SK-N-SH treated with all-trans-retinoic acid at 6 μM for 48 hours (cell line): Measurements from ENCODE around the gene LHFPL2.

Source experiments
- ATAC-seq: fragments of 200-7000 bp; cut with Tn5 transposase; 3 replicates; pipeline ENCODE4 v1.9.1; 2020; ENCODE audit warnings: mild to moderate bottlenecking, moderate library complexity
- ARNTL ChIP-seq: fragments of 450-650 bp; formaldehyde crosslinking; IDR thresholded peaks from 2 replicates; pipeline ENCODE4 v1.5.0; 2020; ENCODE audit warnings: low read depth, mild to moderate bottlenecking, moderate library complexity, borderline replicate concordance
- BACH2 ChIP-seq: fragments of 250-450 bp; sonication (Bioruptor Pico); IDR thresholded peaks from 2 replicates; pipeline ENCODE4 v1.9.0; 2021; ENCODE audit warnings: mild to moderate bottlenecking, borderline replicate concordance
- CSDC2 ChIP-seq: fragments of 250-450 bp; sonication (Bioruptor Pico); IDR thresholded peaks from 2 replicates; pipeline ENCODE4 v1.5.0; 2020; ENCODE audit warnings: mild to moderate bottlenecking, moderate library complexity
- ESRRG ChIP-seq: fragments of 250-450 bp; sonication (Bioruptor Pico); IDR thresholded peaks from 2 replicates; pipeline ENCODE4 v1.6.1; 2021; ENCODE audit warnings: mild to moderate bottlenecking
- GLIS3 ChIP-seq: fragments of 250-450 bp; sonication (Bioruptor Pico); IDR thresholded peaks from 2 replicates; pipeline ENCODE4 v1.5.0; 2020; ENCODE audit warnings: mild to moderate bottlenecking, moderate library complexity
- ISL1 ChIP-seq: fragments of 250-450 bp; sonication (Bioruptor Pico); IDR thresholded peaks from 2 replicates; pipeline ENCODE4 v2.1.2; 2022; ENCODE audit warnings: mild to moderate bottlenecking, moderate library complexity
- OSR1 ChIP-seq: fragments of 250-450 bp; sonication (Bioruptor Pico); IDR thresholded peaks from 2 replicates; pipeline ENCODE4 v1.8.0; 2022; ENCODE audit warnings: moderate library complexity, mild to moderate bottlenecking, inconsistent platforms
- PPARA ChIP-seq: fragments of 250-450 bp; sonication (Bioruptor Pico); IDR thresholded peaks from 2 replicates; pipeline ENCODE4 v1.5.0; 2020; ENCODE audit warnings: mild to moderate bottlenecking, borderline replicate concordance
- TCF4 ChIP-seq: fragments of 250-450 bp; sonication (Bioruptor Pico); IDR thresholded peaks from 2 replicates; pipeline ENCODE4 v1.8.0; 2021; ENCODE audit warnings: mild to moderate bottlenecking, moderate library complexity, borderline replicate concordance
- ZC3H10 ChIP-seq: fragments of 250-450 bp; sonication (Bioruptor Pico); IDR thresholded peaks from 2 replicates; pipeline ENCODE4 v1.5.1; 2021; ENCODE audit warnings: mild to moderate bottlenecking, moderate library complexity
- ZNF565 ChIP-seq: fragments of 450-650 bp; formaldehyde crosslinking; conservative IDR thresholded peaks from 2 replicates; pipeline ENCODE4 v1.5.0; 2020; ENCODE audit warnings: low read depth, mild to moderate bottlenecking, moderate library complexity
- ZNF70 ChIP-seq: fragments of 450-650 bp; formaldehyde crosslinking; IDR thresholded peaks from 2 replicates; pipeline ENCODE4 v1.5.0; 2020; ENCODE audit warnings: mild to moderate bottlenecking, moderate library complexity
- ZNF8 ChIP-seq: fragments of 450-650 bp; formaldehyde crosslinking; IDR thresholded peaks from 2 replicates; pipeline ENCODE4 v1.5.0; 2020; ENCODE audit warnings: mild to moderate bottlenecking, moderate library complexity
- TF ChIP-seq, protein P1 (sequence below): fragments of 250-450 bp; sonication (Bioruptor Pico); IDR thresholded peaks from 2 replicates; pipeline ENCODE4 v1.5.1; 2021; ENCODE audit warnings: mild to moderate bottlenecking, moderate library complexity
- TF ChIP-seq, protein P2 (sequence below): fragments of 250-450 bp; sonication (Bioruptor Pico); IDR thresholded peaks from 2 replicates; pipeline ENCODE4 v1.5.1; 2020; ENCODE audit warnings: low read depth, mild to moderate bottlenecking, moderate library complexity
- TF ChIP-seq, protein P3 (sequence below): fragments of 250-450 bp; sonication (Bioruptor Pico); IDR thresholded peaks from 2 replicates; pipeline ENCODE4 v1.5.0; 2020; ENCODE audit warnings: mild to moderate bottlenecking, moderate library complexity
- TF ChIP-seq, protein P4 (sequence below): fragments of 250-450 bp; sonication (Bioruptor Pico); IDR thresholded peaks from 2 replicates; pipeline ENCODE4 v1.8.0; 2020; ENCODE audit warnings: mild to moderate bottlenecking, moderate library complexity, borderline replicate concordance
- TF ChIP-seq, protein P5 (sequence below): fragments of 250-450 bp; sonication (Bioruptor Pico); IDR thresholded peaks from 2 replicates; pipeline ENCODE4 v1.8.0; 2021; ENCODE audit warnings: low read depth, mild to moderate bottlenecking, moderate library complexity, borderline replicate concordance

LHFPL2 gene

DNA sequence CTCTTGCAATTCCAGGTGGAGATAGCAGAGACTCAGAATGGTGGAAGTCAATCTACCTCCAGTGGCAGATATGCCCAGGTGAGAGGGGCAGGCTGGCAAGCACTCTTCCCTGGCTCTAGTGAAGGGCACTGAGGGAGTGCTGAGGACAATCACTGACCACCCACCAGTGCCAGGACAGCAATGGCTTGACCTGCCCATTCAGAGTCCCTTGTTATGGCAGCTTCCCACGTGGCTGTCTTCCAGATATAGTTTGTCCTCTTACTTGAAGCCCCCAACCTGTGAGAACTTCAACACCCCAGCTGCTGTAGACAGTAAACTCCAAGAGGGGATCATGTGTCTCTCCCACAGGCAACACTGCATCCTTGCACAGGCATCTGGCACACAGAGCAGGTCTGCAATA lies 104.7 kb downstream of the LHFPL2 start:
- ATAC-seq, result no peak
- no peak for TF ChIP-seq BACH2 (CRISPR knock-in tag)
- TF ChIP-seq ZNF70 (CRISPR knock-in tag), result no peak
- TF ChIP-seq ESRRG (CRISPR knock-in tag), result no peak
- TF ChIP-seq, protein P1, sequence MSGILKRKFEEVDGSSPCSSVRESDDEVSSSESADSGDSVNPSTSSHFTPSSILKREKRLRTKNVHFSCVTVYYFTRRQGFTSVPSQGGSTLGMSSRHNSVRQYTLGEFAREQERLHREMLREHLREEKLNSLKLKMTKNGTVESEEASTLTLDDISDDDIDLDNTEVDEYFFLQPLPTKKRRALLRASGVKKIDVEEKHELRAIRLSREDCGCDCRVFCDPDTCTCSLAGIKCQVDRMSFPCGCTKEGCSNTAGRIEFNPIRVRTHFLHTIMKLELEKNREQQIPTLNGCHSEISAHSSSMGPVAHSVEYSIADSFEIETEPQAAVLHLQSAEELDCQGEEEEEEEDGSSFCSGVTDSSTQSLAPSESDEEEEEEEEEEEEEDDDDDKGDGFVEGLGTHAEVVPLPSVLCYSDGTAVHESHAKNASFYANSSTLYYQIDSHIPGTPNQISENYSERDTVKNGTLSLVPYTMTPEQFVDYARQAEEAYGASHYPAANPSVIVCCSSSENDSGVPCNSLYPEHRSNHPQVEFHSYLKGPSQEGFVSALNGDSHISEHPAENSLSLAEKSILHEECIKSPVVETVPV (CRISPR knock-in tag), result no peak

DNA sequence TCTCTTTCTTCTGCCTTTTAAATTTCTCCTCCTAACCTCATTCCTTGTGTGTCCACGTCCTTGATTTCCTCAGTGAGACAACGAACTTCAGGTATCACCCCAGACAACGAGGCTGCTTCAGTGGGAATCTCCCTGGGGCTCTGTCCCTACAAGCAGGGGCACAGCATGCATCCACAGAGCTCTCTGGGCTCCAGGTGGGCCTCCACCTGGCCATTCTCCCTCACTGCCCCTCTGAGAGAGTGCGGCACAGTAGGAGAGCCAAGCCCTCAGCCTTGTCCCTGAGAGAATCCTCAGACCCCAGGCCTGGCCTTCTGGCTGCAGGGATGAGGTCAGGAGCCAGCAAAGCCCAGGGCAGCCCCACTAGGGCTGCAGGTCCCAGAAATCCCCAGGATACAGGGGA lies 105.3 kb downstream of the LHFPL2 start:
- TF ChIP-seq ZC3H10 (CRISPR knock-in tag), result no peak
- TF ChIP-seq, all 23 proteins: peak for 0
- ATAC-seq, result no peak

DNA sequence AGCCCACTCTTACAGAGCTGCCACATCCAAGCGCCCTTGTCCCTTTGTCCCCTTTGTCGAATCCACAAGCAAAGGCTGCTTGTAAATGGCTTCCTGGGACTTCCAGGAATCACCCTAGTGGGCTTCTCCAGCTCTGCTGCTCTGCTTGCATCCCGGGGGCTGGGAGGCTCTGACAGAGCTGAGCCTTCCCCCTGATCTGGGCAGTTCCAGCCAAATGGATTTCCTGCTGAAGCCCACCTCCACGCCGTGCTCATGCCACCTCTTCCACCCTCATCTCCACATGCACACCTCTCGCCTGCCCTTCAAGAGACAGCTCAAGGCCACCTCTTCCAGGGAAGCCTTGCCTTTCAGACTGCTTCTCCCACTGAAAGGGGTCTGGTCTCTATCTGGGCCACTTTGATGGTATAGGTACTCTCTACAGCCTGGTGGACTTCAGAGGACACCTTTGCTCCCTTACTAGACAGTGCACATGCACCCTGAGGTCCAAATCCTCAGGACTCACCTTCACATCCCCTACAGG lies 106.2 kb downstream of the LHFPL2 start:
- ATAC-seq, result no peak
- TF ChIP-seq ZNF8 (CRISPR knock-in tag), result no peak
- no peak for TF ChIP-seq CSDC2 (CRISPR knock-in tag)
- TF ChIP-seq, protein P2, sequence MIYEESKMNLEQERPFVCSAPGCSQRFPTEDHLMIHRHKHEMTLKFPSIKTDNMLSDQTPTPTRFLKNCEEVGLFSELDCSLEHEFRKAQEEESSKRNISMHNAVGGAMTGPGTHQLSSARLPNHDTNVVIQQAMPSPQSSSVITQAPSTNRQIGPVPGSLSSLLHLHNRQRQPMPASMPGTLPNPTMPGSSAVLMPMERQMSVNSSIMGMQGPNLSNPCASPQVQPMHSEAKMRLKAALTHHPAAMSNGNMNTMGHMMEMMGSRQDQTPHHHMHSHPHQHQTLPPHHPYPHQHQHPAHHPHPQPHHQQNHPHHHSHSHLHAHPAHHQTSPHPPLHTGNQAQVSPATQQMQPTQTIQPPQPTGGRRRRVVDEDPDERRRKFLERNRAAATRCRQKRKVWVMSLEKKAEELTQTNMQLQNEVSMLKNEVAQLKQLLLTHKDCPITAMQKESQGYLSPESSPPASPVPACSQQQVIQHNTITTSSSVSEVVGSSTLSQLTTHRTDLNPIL (CRISPR knock-in tag), result no peak
- TF ChIP-seq, protein P1 (CRISPR knock-in tag), result no peak
- no peak for TF ChIP-seq ISL1
- no peak for TF ChIP-seq OSR1 (CRISPR knock-in tag)
- TF ChIP-seq TCF4 (CRISPR knock-in tag), result no peak
- TF ChIP-seq ARNTL (CRISPR knock-in tag), result no peak
- no peak for TF ChIP-seq ZC3H10 (CRISPR knock-in tag)
- TF ChIP-seq ESRRG (CRISPR knock-in tag), result no peak
- TF ChIP-seq ZNF565 (CRISPR knock-in tag), result no peak
- TF ChIP-seq PPARA (CRISPR knock-in tag), result no peak
- TF ChIP-seq, protein P3, sequence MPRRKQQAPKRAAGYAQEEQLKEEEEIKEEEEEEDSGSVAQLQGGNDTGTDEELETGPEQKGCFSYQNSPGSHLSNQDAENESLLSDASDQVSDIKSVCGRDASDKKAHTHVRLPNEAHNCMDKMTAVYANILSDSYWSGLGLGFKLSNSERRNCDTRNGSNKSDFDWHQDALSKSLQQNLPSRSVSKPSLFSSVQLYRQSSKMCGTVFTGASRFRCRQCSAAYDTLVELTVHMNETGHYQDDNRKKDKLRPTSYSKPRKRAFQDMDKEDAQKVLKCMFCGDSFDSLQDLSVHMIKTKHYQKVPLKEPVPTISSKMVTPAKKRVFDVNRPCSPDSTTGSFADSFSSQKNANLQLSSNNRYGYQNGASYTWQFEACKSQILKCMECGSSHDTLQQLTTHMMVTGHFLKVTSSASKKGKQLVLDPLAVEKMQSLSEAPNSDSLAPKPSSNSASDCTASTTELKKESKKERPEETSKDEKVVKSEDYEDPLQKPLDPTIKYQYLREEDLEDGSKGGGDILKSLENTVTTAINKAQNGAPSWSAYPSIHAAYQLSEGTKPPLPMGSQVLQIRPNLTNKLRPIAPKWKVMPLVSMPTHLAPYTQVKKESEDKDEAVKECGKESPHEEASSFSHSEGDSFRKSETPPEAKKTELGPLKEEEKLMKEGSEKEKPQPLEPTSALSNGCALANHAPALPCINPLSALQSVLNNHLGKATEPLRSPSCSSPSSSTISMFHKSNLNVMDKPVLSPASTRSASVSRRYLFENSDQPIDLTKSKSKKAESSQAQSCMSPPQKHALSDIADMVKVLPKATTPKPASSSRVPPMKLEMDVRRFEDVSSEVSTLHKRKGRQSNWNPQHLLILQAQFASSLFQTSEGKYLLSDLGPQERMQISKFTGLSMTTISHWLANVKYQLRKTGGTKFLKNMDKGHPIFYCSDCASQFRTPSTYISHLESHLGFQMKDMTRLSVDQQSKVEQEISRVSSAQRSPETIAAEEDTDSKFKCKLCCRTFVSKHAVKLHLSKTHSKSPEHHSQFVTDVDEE (CRISPR knock-in tag), result no peak
- TF ChIP-seq, protein P4, sequence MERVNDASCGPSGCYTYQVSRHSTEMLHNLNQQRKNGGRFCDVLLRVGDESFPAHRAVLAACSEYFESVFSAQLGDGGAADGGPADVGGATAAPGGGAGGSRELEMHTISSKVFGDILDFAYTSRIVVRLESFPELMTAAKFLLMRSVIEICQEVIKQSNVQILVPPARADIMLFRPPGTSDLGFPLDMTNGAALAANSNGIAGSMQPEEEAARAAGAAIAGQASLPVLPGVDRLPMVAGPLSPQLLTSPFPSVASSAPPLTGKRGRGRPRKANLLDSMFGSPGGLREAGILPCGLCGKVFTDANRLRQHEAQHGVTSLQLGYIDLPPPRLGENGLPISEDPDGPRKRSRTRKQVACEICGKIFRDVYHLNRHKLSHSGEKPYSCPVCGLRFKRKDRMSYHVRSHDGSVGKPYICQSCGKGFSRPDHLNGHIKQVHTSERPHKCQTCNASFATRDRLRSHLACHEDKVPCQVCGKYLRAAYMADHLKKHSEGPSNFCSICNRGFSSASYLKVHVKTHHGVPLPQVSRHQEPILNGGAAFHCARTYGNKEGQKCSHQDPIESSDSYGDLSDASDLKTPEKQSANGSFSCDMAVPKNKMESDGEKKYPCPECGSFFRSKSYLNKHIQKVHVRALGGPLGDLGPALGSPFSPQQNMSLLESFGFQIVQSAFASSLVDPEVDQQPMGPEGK (CRISPR knock-in tag), result no peak

DNA sequence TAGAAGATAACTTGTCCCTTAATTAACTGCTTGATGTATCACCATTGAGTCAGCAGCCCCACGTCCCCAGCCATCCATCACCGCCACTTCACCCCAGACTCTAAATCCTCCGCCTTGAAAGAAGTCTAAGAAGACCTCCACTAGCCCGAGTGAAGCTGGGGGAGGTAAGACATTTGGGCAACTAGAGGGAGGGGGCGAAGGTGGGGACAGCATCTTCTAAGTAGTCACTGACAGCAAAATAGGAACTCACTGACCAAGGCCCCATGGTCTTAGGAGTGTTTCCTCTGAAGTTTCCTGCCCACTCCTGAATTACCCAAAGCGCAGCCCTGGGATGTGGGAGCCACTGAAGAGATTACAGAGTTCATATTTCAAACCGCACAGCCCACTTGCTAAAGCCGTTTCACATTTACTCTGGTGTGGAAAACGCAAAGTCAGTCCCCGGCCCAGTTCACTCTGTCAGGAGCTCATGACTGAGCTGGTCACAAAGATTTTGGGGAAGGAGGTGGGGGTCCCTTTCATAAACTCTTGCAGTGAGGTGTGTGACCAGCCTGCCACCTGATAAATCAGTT lies 107.4 kb downstream of the LHFPL2 start:
- ATAC-seq, result no peak; the same call in 2 of the 3 replicates
- no peak for TF ChIP-seq GLIS3 (CRISPR knock-in tag)
- TF ChIP-seq ISL1, result no peak
- TF ChIP-seq ZC3H10 (CRISPR knock-in tag), result no peak
- TF ChIP-seq, protein P5, sequence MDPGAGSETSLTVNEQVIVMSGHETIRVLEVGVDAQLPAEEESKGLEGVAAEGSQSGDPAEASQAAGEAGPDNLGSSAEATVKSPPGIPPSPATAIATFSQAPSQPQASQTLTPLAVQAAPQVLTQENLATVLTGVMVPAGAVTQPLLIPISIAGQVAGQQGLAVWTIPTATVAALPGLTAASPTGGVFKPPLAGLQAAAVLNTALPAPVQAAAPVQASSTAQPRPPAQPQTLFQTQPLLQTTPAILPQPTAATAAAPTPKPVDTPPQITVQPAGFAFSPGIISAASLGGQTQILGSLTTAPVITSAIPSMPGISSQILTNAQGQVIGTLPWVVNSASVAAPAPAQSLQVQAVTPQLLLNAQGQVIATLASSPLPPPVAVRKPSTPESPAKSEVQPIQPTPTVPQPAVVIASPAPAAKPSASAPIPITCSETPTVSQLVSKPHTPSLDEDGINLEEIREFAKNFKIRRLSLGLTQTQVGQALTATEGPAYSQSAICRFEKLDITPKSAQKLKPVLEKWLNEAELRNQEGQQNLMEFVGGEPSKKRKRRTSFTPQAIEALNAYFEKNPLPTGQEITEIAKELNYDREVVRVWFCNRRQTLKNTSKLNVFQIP (CRISPR knock-in tag), result no peak
- TF ChIP-seq, protein P2 (CRISPR knock-in tag), result no peak
- TF ChIP-seq, protein P4 (CRISPR knock-in tag), result no peak
- TF ChIP-seq CSDC2 (CRISPR knock-in tag), result no peak
